ENCODE measurements around the gene PRSS56.
A peak's percentile ranks its signal among the peaks of the same experiment; 100 is the strongest.
"Not testable (repeated sequence)": the region's sequence is repeated elsewhere in the genome, so short reads cannot be mapped to it uniquely, and the experiment has no call there.

The PRSS56 gene

DNA sequence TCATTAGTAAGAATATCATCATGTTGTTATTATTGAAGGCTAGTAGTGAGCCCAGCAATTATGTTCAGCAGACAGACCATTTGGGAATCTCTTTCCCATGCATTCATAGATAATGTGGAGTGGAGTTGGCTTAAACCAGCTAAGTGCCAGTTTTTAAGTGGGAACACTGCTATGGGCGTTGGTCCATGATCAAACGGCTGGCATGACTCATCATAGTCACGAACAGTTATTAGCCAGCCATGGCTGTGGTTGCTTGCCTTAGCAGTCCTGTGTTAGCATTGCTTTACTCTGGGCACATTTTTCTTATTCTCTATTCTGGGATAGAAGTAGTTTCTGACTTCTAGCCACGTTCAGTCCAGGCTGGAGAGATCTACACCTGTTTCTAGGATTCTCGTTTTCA is 48.0 kb downstream of the PRSS56 start:
- DNase-seq (ENCODE audit: insufficient read length, low spot score) = no peak
- FAIRE-seq = peak; percentile 48

DNA sequence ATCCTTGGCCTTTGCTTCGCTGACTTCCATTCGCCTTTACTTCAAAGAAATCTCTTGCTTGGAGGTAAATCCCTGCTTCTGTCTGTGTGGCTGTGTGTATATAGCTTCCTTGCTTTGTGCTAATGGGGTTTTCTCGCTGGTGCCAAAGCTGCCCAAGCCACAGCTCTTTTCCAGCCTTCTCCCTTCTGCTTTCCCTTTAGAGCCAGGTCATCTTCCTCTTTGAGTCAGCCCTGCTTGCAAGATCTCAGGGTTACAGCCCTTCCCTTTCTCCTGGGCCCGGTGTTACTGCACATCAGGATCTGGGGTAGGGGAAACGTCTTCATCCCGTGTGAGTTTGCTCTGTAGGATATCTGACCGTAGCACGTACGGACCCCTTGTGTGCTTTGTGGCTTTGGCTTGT is 49.4 kb downstream of the PRSS56 start:
- no peak for FAIRE-seq
- DNase-seq (ENCODE audit: insufficient read length, low spot score) = no peak

DNA sequence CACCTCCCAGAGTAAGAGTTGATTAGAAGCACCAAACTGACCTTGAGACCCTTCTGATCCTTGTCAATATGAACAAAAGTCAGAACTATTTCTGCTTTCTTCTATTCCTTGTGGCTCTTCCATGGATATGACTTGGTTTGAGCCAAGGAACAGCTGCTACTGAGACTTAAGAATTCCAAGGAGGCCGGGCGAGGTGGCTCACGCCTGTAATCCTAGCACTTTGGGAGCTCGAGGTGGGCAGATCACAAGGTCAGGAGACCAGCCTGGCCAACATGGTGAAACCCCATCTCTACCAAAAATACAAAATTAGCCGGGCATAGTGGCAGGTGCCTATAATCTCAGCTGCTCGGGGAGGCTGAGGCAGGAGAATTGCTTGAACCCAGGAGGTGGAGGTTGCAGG is 50.3 kb downstream of the PRSS56 start:
- FAIRE-seq; DNase-seq (ENCODE audit: insufficient read length, low spot score): not testable (repeated sequence)

DNA sequence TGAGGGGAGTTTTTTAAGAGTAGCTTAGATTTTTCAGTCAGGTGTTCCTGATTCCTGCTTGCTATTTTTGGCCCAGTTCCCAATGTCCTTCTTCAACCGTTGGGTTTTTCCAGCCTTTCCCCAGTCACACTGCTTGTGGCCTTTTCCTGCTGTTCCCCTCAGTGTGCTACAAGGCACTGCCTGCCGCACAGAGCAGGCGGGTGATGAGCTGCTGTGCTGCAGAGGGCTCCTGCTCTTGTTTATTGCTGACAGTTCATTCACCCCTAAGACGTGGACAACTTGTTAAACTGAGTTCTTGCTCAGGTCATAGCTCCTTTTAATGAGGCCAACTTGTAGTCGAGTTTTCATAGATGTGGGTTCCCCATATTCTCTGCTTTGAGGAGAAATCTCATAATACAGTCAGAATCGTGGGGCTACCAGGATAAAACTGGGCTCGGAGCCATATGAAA is 50.9 kb downstream of the PRSS56 start:
- FAIRE-seq (no peak), DNase-seq (ENCODE audit: insufficient read length, low spot score) (no peak)

DNA sequence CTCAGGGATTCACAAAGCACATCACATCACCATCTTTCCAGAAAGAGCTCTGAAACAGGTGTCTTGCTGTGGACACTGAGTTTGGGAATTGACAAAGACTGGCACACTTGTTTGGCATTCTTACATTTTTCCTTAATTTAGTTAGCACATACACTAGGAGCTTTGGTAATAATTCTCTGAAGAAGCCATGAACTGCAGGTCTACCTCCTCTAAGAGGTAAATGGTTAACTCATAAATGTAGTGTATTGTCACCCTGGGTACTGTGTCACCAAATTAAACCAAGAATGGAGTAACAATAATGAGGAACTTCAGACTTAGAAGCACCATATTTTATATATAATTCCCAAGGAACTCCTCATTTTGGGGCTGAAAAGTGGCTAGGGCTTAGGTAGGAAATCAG is 52.9 kb downstream of the PRSS56 start:
- FAIRE-seq = no peak
- no peak for DNase-seq (ENCODE audit: insufficient read length, low spot score)

DNA sequence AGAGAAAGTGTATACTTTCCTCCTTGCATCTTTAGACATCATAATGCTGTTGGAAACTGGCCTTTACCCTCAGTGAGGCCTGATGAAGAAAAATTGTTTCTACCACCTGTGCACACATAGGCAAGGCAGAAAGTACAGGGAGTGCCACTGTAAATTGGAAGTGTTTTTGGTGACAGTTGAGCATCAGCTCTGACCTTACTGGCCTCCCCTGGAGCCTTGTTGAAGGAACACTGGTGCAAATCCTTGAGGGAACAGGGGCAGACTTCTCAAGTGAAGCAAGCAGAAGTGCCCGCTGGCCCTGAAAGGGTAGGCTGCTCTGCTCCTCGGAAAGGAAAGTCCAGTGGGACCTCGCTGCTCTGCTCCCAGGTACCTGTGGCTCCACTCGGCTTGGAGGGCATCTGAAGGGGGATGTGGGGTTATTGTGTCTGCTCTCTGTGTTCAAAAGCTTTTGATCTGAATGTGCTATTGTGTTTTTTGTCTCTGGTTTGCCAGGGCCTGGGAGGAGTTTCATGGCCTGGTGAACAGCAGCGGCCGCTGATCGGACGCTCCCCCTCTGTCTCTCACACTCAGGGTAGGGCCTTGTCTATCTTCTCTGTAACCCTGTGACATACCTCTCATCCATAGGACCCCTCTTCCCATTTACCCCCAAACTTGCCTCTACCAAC is 53.7 kb downstream of the PRSS56 start:
- DNase-seq (ENCODE audit: insufficient read length, low spot score) (no peak), FAIRE-seq (no peak)

DNA sequence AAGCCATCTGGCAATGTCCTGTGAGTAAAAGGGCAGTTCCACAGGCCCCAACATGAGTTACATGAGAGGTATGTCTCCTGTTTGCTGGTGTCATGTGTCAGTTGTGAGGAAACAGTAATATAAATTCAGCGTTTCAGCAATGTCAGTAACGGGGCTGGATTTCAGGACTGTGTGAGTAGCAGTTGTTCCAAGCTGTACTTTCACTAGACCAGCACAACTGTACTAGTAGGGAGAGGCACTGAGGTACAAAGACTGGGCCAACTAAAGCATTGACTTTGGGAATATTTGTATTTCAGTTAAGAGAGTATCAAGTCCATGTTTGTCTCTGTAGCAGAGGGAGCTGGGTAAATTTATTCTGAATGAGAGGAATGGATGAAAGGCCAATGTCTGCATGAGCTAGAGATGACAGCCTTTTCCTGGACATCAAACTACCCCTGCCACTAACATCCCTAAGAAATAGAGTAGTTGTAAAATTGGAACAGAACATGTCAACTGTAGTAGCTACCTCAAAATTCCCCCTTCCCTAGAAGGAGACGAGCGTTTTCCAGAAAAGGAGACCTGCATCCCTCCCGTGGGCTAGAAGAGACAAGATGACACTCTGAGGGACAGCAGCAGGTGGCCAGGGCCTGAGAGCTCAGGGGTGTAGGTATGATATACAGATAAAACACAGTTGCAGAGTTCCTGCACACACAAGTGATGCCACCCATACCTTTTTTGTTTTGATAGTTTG is 54.7 kb downstream of the PRSS56 start:
- DNase-seq (ENCODE audit: insufficient read length, low spot score) (peak; percentile 48), FAIRE-seq (peak; percentile 40)
